HG02870 (cell line): ENCODE measurements around the gene ENDOG.
"Not testable (repeated sequence)": the region's sequence is repeated elsewhere in the genome, so short reads cannot be mapped to it uniquely, and the experiment has no call there.

ENCODE experiments used
- ATAC-seq: cut with Tn5 transposase; IDR thresholded peaks from one replicate; pipeline ENCODE4 v1.9.1; 2021; ENCODE audit warnings: mild to moderate bottlenecking, moderate library complexity; ENCODE audit not compliant: unreplicated experiment

The ENDOG gene

DNA sequence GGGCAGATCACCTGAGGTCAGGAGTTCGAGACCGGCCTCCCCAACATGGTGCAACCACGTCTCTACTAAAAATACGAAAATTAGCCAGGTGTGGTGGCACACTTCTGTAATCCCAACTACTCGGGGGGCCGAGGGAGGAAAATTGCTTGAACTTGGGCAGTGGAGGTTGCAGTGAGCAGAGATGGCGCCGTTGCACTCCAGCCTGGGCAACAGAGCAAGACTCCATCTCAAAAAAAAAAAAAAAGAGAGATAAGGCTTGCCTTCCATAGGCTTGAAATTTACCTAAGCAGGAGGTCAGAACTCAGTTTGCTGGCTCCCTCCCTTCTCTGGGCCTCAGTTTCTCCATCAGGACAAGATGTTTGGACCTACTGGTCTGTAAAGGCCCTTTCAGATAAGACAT lies 10.0 kb downstream of the ENDOG start:
- ATAC-seq = no peak

GRCh38 chr9:128828719-128829452 lies 10.6 kb downstream of the ENDOG start:
- ATAC-seq = peak; percentile 6

DNA sequence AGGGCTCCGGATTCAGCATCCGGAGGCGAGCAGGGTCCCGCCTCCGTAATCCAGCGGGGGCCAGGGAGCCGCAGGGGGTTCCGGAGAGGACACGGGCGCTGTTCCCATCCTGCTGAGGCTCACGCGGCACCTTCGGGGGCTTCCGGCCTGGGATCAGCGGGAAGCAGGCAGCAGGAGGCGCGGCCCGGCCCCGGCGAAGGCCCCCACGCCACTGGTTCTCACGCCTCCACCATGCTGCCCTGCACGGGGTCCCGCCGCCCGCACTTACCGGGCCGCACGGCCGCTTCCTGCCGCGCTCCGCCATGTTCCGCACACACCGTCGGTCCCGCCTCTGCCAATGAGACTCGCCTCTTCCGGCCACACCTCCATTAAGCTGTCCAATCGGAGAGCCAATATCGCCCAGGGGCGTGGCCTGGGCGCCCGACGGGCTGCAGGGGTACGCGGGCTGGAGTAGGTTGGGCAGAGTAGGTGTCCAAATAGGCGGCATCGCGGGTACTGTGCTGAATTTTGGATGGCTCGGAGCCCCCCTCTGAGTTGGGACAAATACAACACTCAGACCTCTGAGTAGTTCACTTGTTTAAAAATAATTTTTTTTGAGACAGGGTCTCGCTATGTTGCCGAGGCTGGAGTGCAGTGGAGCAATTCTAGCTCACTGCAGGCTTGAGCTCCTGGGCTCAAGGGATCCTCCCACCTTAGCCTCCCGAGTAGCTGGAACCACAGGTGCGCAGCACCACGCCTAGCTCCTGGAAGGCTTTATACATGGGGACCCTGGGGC lies 11.4 kb downstream of the ENDOG start, which contains the start of gene SPOUT1:
SPOUT1 (minus strand) TSS at position 318 of the 775 bp plus-strand sequence; CDS start at position 304, 14 bp downstream.
- ATAC-seq = peak; percentile 93

DNA sequence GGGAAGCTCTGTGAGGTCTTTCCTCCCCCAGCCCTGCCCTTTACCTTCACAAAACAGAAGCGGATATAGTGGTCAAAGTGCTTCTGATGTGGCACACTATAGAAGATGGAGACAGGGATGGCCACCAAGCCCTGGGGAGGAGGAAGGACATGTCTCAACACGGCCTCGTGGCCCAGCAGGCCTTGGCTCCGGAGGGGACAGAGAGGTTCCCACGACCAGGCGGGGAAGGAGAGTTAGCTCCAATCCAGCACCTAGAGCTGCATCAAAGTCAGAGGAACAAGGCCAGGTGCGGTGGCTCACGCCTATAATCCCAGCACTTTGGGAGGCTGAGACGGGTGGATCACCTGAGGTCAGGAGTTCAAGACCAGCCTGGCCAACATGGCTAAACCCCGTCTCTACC lies 15.4 kb downstream of the ENDOG start:
- no peak for ATAC-seq

GRCh38 chr9:128835246-128836210 lies 17.2 kb downstream of the ENDOG start:
- no peak for ATAC-seq

GRCh38 chr9:128836509-128837145 lies 18.3 kb downstream of the ENDOG start:
- no peak for ATAC-seq

- no peak for ATAC-seq
Observed at GRCh38 chr9:128838338-128838737, 20.0 kb downstream of the ENDOG start.

- no peak for ATAC-seq
Observed at GRCh38 chr9:128840524-128840923, 22.2 kb downstream of the ENDOG start.

GRCh38 chr9:128841694-128842492 lies 23.6 kb downstream of the ENDOG start:
- no peak for ATAC-seq

GRCh38 chr9:128843171-128843570 lies 24.9 kb downstream of the ENDOG start:
- not testable (repeated sequence) for ATAC-seq

DNA sequence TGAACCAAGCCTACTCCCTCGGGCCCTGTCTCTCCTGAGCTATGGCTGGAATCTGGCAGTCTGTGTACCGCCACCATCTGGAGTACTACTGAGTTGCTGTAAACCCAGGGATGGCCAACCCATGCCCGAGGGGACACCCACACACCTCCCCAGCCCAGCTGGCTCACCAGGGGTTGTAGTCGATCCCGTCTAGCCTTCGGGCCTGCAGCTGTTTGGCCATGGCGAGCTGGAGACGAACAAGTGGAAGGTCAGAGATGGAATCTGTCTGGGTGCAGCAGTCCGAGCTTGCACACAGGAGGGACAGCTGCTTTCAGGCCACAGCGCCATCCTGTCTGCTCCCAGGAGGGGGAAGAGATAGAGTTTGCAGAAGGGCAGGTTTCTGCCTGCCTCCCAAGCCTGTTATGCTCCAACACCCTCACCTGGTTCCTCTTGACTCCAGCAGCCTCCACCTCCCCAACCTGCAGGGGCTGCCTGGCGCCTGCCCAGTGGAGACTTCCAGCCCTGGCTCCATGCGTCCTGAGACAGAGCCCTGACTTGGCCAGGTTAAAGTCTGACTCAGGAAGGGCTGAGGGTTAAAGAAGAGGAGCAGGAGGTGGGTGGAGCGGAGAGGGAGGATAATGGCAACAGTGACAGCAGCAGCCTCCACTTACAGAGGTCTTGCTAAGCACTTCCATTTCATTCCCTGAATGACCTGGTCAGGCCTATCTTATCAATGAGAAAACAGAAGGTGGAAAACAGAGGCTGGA lies 27.1 kb downstream of the ENDOG start:
- ATAC-seq = no peak

GRCh38 chr9:128846680-128847030 lies 28.4 kb downstream of the ENDOG start:
- no peak for ATAC-seq

DNA sequence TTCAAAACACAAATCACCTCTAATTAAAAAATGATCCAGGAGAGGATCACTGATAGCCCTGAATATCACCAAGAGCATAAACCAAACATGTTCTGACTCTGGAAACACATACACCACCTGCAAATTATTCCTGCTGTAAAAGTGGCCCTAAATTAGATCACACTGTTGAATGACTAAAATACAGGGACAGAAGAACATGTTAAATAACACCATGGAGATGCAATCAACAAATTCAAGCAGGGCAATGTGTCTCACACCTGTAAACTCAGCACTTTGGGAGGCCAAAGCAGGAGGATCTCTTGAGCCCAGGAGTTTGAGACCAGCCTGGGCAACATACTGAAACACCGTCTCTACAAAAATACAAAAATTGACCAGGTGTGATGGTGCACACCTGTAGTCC lies 29.5 kb downstream of the ENDOG start:
- ATAC-seq = no peak

GRCh38 chr9:128851024-128851423 lies 32.7 kb downstream of the ENDOG start:
- not testable (repeated sequence) for ATAC-seq

- ATAC-seq = not testable (repeated sequence)
Observed at GRCh38 chr9:128851779-128852600, 33.7 kb downstream of the ENDOG start.

DNA sequence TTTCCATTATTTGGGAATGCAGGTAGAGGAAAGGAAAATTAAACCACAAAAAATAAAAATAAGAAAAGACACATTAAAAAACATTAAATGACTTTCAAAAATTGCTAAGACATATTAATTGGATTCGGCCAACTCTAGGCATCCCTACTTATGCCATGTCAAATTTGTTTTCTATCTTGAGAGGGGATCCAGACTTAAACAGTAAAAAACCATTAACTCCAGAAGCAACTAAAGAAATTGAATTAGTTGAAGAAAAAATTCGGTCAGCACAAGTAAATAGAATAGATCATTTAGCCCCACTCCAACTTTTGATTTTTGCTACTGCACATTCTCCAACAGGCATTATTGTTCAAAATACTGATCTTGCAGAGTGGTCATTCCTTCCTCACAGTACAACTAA lies 34.3 kb downstream of the ENDOG start:
- not testable (repeated sequence) for ATAC-seq

DNA sequence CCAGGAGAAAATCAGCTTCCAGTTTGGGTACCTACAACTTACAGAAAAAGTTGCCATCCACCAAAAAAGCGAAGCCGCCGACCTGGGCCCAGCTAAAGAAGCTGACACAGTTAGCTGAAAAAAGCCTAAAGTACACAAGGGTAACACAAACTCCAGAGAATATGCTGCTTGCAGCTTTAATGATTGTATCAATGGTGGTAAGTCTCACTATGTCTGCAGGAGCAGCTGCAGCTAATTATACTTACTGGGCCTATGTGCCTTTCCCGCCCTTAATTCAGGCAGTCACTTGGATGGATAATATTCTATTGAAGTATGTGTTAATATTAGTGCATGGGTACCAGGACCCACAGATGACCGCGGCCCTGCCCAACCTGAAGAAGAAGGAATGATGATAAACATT lies 36.2 kb downstream of the ENDOG start:
- ATAC-seq = not testable (repeated sequence)

GRCh38 chr9:128858476-128858875 lies 40.2 kb downstream of the ENDOG start:
- ATAC-seq = not testable (repeated sequence)
